Measurements from ENCODE around the gene FSTL5. TPM values are rescaled to one million over a fixed set of nuclear protein-coding genes. Genes with fewer than 3 reads are reported as not detected.

FSTL5 gene
- total RNA-seq, 4 donors from 2014 or later, result not detected

DNA sequence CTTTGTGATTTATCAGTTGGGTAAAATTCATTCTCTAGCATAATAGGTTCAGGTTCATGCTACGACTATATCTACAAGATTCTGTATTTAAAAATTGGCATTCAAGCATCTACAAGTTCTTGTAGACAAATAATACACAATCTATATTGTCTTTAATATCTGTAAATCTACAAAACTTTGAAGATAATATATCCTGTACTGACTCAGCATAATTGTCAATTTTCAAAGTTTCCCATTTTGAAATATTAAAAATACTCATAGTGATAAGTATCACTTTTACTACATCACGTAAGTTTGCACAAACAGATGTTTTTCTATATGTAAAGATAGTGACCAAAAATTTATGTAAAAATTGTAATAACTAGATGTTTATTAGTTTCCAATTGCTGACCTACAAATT is 360.6 kb downstream of the FSTL5 start:
- Histone ChIP-seq H3K9me3 (no peaks in the 10 kb centered on the region), H3K27me3 (no peaks in the 10 kb centered on the region), H3K4me1 (no peaks in the 10 kb centered on the region), H3K4me3 (no peak overlapping the region), H3K36me3 (no peaks in the 10 kb centered on the region), H3K27ac (no peak overlapping the region)
- no peak for DNase-seq
- no peak for ATAC-seq
- in situ Hi-C loops (cut with MboI; ENCODE audit: low sequenced_read_pairs in 4 of 4) (no loop called here), intact Hi-C loops (cut with DNase I; ENCODE audit: low total_unique reads) (no loop called here)
- no peak for TF ChIP-seq POLR2A (IDR thresholded peaks at IDR 0.05)
- TF ChIP-seq, protein P1, sequence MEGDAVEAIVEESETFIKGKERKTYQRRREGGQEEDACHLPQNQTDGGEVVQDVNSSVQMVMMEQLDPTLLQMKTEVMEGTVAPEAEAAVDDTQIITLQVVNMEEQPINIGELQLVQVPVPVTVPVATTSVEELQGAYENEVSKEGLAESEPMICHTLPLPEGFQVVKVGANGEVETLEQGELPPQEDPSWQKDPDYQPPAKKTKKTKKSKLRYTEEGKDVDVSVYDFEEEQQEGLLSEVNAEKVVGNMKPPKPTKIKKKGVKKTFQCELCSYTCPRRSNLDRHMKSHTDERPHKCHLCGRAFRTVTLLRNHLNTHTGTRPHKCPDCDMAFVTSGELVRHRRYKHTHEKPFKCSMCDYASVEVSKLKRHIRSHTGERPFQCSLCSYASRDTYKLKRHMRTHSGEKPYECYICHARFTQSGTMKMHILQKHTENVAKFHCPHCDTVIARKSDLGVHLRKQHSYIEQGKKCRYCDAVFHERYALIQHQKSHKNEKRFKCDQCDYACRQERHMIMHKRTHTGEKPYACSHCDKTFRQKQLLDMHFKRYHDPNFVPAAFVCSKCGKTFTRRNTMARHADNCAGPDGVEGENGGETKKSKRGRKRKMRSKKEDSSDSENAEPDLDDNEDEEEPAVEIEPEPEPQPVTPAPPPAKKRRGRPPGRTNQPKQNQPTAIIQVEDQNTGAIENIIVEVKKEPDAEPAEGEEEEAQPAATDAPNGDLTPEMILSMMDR (IDR thresholded peaks at IDR 0.05 in 4 of 5, conservative IDR thresholded peaks at IDR 0.05 in 1 of 5), result no peak

DNA sequence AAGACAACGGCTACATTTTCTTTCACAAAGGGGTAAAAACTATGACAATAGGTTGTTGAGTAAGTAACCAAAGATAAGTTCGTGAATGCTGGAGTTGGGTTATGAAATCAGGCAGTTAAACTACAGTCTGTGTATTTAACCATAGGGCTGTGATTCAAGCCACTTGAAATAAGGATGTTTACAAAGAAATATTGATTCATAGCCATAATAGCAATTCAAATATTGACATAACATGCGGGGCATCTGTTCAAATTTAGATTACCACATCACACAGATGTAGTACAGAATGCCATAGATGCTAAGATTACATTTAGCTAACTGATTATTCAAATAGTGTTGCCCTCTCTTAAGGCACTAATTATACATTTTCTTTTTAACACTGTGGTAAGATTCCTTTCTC is 364.1 kb downstream of the FSTL5 start:
- H3K4me1 ChIP-seq, result no peaks in the 10 kb centered on the region
- DNase-seq (no peak), ATAC-seq (no peak)
- no peaks in the 10 kb centered on the region for H3K9me3 ChIP-seq
- TF ChIP-seq, protein P1 (IDR thresholded peaks at IDR 0.05 in 4 of 5, conservative IDR thresholded peaks at IDR 0.05 in 1 of 5), result no peak
- no peak for TF ChIP-seq POLR2A (IDR thresholded peaks at IDR 0.05)
- no peak overlapping the region for H3K27ac ChIP-seq
- H3K27me3 ChIP-seq, result no peaks in the 10 kb centered on the region
- in situ Hi-C loops (cut with MboI; ENCODE audit: low sequenced_read_pairs in 4 of 4) (no loop called here), intact Hi-C loops (cut with DNase I; ENCODE audit: low total_unique reads) (no loop called here)
- H3K36me3 ChIP-seq, result no peaks in the 10 kb centered on the region
- H3K4me3 ChIP-seq, result no peak overlapping the region

DNA sequence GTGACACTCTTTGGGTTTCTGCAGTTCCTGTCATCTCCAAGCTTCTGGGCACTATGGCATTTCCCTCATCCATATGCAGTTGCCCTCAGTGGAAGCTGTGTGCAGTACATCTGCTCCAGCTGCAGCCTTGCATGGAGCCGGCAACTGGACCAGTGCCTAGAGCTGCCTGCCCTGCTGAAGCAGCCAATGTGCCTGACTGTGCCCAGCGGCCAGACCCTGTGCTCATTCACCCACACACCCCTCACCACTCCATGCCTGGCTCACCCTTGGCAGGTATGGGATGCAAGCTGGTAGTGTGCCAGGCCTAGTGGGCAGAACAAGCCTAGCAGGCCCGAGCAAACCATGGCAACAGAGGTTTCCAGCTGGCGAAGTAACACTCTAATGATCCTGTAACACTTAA is 370.8 kb downstream of the FSTL5 start:
- no peak for DNase-seq
- H3K9me3 ChIP-seq, result no peaks in the 10 kb centered on the region
- H3K27ac ChIP-seq, result no peak overlapping the region
- H3K4me3 ChIP-seq, result no peak overlapping the region
- no peak for ATAC-seq
- H3K27me3 ChIP-seq, result no peaks in the 10 kb centered on the region
- H3K36me3 ChIP-seq, result no peaks in the 10 kb centered on the region
- in situ Hi-C loops (cut with MboI; ENCODE audit: low sequenced_read_pairs in 4 of 4), result no loop called here
- TF ChIP-seq, protein P1 (IDR thresholded peaks at IDR 0.05 in 4 of 5, conservative IDR thresholded peaks at IDR 0.05 in 1 of 5), result no peak
- TF ChIP-seq POLR2A (IDR thresholded peaks at IDR 0.05), result no peak
- no peaks in the 10 kb centered on the region for H3K4me1 ChIP-seq
- intact Hi-C loops (cut with DNase I; ENCODE audit: low total_unique reads), result no loop called here

DNA sequence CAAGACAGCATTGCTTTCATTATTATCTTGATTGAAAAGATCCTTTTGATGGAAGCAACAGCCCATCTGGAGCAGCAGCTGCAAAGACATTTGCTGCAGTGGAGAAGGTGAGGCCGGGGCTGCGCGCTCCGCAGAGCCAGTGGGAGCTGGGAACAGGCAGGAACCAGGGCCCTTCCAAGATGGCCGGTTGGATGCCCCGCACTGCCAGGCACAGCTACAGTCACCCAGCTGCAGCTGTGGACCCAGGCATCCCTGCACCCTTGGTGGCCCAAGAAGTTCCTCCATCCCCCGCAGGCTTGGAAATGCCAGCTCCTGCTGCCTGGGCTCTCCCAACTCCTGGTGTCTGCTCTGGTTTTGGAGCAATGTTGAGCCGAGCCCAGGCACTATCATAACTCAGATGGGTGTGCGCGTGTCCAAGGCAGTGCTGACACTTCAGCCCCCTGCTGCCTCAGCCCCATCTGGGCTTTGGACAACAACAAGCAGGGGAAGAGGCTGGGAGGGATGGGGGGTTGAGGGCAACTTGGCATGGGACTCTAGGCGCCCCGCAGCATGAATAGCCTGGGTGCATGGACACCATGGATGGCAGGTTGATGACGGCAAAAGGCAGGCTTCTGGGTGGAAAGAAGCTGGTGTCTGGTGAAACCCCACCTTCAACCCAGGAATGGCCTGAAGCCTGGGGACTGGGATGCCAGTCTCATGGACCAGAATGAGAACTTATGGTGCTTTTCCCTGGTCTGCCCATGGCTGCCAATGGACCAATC is 371.8 kb downstream of the FSTL5 start:
- Histone ChIP-seq H3K4me3 (no peak overlapping the region), H3K27ac (no peak overlapping the region), H3K36me3 (no peaks in the 10 kb centered on the region), H3K9me3 (no peaks in the 10 kb centered on the region), H3K4me1 (no peaks in the 10 kb centered on the region), H3K27me3 (no peaks in the 10 kb centered on the region)
- intact Hi-C loops (cut with DNase I; ENCODE audit: low total_unique reads) (no loop called here), in situ Hi-C loops (cut with MboI; ENCODE audit: low sequenced_read_pairs in 4 of 4) (no loop called here)
- no peak for ATAC-seq
- no peak for DNase-seq
- TF ChIP-seq, protein P1 (IDR thresholded peaks at IDR 0.05 in 4 of 5, conservative IDR thresholded peaks at IDR 0.05 in 1 of 5), result no peak
- TF ChIP-seq POLR2A (IDR thresholded peaks at IDR 0.05), result no peak

DNA sequence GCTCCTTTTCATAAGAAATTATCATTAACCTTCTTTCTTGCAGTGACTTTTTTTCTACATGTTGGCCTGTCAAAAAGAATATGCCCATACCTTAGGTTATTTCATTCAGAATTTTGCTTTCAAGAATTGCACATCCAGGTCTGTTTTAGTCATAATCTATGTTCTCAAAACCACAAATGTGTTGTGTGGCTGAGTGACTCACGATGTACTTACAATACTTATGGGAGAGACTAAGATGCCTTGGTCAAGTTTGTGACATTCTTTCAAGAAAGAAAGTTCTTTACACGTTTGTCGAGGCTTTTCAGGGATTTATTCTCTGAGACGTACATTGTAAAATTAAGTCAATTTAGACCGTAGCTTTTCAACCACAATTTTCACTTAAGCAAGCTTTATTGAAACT is 396.7 kb downstream of the FSTL5 start:
- in situ Hi-C loops (cut with MboI; ENCODE audit: low sequenced_read_pairs in 4 of 4), result no loop called here
- intact Hi-C loops (cut with DNase I; ENCODE audit: low total_unique reads), result no loop called here
- Histone ChIP-seq H3K4me1 (no peaks in the 10 kb centered on the region), H3K27ac (no peak overlapping the region), H3K4me3 (no peak overlapping the region), H3K9me3 (no peaks in the 10 kb centered on the region), H3K36me3 (no peaks in the 10 kb centered on the region), H3K27me3 (no peaks in the 10 kb centered on the region)
- TF ChIP-seq, protein P1 (IDR thresholded peaks at IDR 0.05 in 4 of 5, conservative IDR thresholded peaks at IDR 0.05 in 1 of 5), result no peak
- TF ChIP-seq POLR2A (IDR thresholded peaks at IDR 0.05), result no peak
- no peak for ATAC-seq
- DNase-seq, result no peak
